BJ (cell line): ENCODE results near the gene AFG1L. TPM values are rescaled to one million over a fixed set of nuclear protein-coding genes. Genes with fewer than 3 reads are reported as not detected.

ENCODE experiments used
- CTCF ChIA-PET: fragments of 350-600 bp; formaldehyde crosslinking; extraction: SDS; loops from one replicate; lab custom pipeline; 2021; ENCODE audit warnings: antibody characterized with exemption, inconsistent platforms; lab: Yijun Ruan, JAX
- POLR2A ChIA-PET: fragments of 300-600 bp; sonication (Branson Sonifier 250); formaldehyde crosslinking; extraction: SDS; loops from one replicate; lab custom pipeline; 2021; ENCODE audit warnings: antibody characterized with exemption; lab: Charles Lee
- DNase-seq: peaks from one replicate; pipeline ENCODE4 v3.0.0-alpha.2; 2011; ENCODE audit warnings: low read depth
- H3K27me3 ChIP-seq: 2 replicates; pipeline ENCODE4 v1.6.0; 2011; ENCODE audit warnings: low read length; ENCODE audit not compliant: control insufficient read depth, insufficient read depth
- H3K36me3 ChIP-seq: 2 replicates; pipeline ENCODE4 v1.5.1; 2011; ENCODE audit warnings: low read length; ENCODE audit not compliant: control insufficient read depth, insufficient read depth
- H3K4me3 ChIP-seq: 2 replicates; pipeline ENCODE4 v1.5.1; 2011; ENCODE audit warnings: low read depth, mild to moderate bottlenecking, control low read depth, low read length
- polyA plus RNA-seq: library from polyadenylated mRNA; depleted of rRNA; stranded (reverse); fragments of >200 nt; gene quantifications from 2 replicates; pipeline ENCODE4 v1.2.3, GENCODE V29; 2011
- TF ChIP-seq, protein P1 (sequence below): IDR thresholded peaks from 2 replicates; pipeline ENCODE4 v1.5.1; 2011; ENCODE audit warnings: low read depth, mild to moderate bottlenecking, control low read depth, inconsistent platforms, low read length, moderate library complexity; ENCODE audit not compliant: insufficient read depth

The AFG1L gene
- polyA plus RNA-seq, 1 experiment, result 1.7 TPM

DNA sequence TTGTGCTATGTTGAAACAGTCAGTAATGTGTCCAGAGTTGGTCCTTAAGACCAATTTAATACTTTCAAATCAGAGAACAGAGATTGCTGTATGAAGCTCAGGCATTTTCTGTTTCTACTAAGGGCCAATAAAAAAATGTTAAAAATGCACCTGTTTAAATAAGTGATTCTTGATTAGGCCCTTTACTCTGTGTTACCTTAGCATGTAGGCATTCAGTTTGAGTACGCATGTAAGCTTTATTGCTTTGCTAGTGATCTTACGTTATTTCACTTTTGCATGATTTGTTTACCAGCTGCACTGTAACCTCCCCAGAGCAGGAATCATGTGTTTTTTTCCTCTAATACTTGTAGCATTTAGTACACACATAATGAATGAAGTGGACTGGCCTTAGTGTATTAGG lies 61.0 kb downstream of the AFG1L start:
- TF ChIP-seq, protein P1, sequence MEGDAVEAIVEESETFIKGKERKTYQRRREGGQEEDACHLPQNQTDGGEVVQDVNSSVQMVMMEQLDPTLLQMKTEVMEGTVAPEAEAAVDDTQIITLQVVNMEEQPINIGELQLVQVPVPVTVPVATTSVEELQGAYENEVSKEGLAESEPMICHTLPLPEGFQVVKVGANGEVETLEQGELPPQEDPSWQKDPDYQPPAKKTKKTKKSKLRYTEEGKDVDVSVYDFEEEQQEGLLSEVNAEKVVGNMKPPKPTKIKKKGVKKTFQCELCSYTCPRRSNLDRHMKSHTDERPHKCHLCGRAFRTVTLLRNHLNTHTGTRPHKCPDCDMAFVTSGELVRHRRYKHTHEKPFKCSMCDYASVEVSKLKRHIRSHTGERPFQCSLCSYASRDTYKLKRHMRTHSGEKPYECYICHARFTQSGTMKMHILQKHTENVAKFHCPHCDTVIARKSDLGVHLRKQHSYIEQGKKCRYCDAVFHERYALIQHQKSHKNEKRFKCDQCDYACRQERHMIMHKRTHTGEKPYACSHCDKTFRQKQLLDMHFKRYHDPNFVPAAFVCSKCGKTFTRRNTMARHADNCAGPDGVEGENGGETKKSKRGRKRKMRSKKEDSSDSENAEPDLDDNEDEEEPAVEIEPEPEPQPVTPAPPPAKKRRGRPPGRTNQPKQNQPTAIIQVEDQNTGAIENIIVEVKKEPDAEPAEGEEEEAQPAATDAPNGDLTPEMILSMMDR, result no peak
- no peak for DNase-seq
- ChIA-PET POLR2A (no interaction called here), CTCF (no interaction called here)
- Histone ChIP-seq H3K27me3 (no peaks in the 10 kb centered on the region), H3K4me3 (no peak overlapping the region), H3K36me3 (no peaks in the 10 kb centered on the region)

DNA sequence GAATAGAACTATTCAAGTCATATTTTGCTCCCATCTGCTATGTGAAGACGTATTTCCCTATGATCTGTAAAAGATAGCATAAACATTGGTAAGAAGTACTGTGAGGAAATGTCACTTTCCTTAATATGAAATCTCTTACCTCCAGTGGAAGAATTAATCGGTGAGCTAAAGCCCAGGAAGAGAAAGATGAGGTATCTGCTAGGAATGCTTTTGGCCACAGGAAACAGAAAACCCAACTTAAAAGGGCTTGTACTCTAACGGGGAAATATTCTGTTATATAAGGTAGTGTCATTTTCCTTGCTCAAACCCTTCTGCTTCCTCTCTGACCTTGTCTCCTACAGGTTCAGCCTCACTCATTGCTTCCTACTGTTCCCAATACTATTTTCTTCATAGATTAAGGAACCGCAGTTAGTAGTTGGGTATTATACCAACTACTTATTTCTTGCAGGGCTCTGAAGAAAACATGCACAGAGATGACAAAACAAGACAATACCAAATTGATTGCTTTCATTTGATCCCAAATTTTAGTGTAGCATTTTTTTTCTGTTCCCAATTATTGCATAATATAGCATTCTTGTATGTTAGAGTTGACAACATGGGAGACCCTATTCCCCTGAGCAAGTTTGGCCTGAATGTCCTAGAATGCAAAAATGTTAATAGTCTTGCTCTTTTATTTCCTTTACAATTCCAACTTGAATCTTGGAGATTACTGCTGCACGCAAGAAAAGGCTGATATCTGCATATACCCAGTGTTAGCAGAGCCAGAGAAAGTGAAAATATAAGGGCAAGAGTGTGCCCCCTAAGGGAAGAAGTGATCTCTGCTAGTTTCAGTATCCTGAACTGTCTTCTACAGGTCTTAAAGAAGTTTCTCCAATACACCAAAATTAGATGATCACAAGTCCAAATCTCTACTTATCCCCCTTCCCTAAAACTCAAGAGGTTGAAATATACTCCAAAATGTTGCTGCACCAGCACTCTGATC lies 65.3 kb downstream of the AFG1L start:
- ChIA-PET POLR2A (no interaction called here), CTCF (interaction anchor here (0.9 to 1.0 kb wide), 2 partner anchors 15 to 33 kb away, joined by 3 read pairs; no protein-coding TSS in a partner anchor)
- no peak overlapping the region for H3K4me3 ChIP-seq
- H3K36me3 ChIP-seq, result no peaks in the 10 kb centered on the region
- TF ChIP-seq, protein P1, result no peak
- H3K27me3 ChIP-seq, result no peaks in the 10 kb centered on the region
- no peak for DNase-seq

DNA sequence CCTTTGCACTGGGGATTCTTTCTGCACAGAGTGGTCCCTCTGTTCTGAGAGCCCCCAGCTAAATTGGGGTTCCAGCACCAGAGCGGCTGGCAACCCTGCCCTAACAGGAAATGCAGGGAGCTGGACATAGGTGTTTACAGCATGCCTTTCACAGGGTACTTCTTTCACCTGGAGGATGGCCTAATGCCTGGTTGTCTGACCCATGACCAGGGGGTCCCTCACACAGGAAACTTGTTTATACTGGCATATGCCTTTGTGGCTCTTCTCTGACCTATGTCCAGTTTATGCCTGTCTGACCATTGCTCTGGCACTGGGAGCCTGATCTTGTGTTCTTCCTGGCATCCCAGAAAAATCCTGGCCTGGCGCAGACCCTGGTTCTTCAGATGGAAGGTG lies 66.1 kb downstream of the AFG1L start:
- Histone ChIP-seq H3K36me3 (no peaks in the 10 kb centered on the region), H3K27me3 (no peaks in the 10 kb centered on the region), H3K4me3 (no peak overlapping the region)
- DNase-seq, result no peak
- TF ChIP-seq, protein P1, result no peak
- CTCF ChIA-PET, result no interaction called here
- POLR2A ChIA-PET, result no interaction called here

DNA sequence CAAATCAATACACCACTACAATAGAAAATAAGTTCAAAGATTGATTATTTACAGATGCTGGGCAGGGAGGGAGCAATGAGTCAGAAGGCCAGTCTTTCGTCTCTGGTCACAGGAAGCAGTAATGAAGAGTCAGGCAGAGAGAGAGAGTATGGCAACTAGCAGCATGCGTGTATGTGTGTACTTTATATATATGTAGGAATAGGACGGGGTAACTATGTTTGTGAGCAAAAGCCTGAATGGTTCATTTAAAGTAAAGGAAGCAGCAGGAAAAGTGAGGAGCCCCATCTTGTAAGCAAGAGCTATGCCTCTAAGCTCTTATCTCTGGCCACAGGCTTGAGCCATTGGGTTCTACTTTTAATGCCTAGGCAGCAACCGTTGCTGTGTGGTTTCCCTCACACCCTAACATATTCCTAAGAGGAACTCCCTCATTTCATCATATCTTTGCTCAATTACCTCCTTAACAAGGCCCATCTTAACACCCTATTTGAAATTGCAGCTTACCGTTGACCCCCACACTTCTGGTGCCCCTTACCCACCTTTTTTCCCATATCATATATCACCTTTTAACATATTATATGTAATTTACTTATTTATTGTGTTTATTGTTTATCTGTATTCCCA lies 66.6 kb downstream of the AFG1L start:
- H3K27me3 ChIP-seq, result no peaks in the 10 kb centered on the region
- H3K36me3 ChIP-seq, result no peaks in the 10 kb centered on the region
- no peak overlapping the region for H3K4me3 ChIP-seq
- ChIA-PET POLR2A (no interaction called here), CTCF (no interaction called here)
- TF ChIP-seq, protein P1, result no peak
- DNase-seq, result no peak

DNA sequence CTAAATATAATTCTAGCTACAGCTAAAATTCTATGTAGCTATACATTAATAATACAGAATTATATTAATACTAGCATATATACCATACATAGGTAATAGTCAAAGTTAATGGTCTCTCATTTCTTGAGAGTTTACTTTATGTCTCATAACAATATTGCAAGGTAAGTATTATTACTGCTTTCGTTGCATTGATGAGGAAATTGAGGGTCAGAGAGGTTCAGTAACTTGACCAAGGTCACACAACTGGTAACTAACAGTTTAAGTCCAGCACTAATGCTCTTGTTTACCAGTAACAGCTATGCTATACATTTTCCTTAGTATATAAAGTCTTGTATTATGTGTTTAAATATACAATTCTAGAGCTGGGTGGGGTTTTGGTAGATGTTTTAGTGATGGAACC lies 67.6 kb downstream of the AFG1L start:
- POLR2A ChIA-PET, result no interaction called here
- CTCF ChIA-PET, result interaction anchor here (0.8 kb wide), 2 partner anchors 130 to 248 kb away, joined by 3 read pairs; no protein-coding TSS in a partner anchor
- H3K36me3 ChIP-seq, result no peaks in the 10 kb centered on the region
- TF ChIP-seq, protein P1, result no peak
- DNase-seq, result no peak
- no peak overlapping the region for H3K4me3 ChIP-seq
- H3K27me3 ChIP-seq, result no peaks in the 10 kb centered on the region
